ENCODE data around the gene SNX32. TPM values are rescaled to one million over a fixed set of nuclear protein-coding genes. Genes with fewer than 3 reads are reported as not detected.
A peak's percentile ranks its signal among the peaks of the same experiment; 100 is the strongest.

SNX32 gene
- total and polyA plus RNA-seq, 2 of the 13 experiments (the other 11 are each of a cell fraction or from before 2014, with no cell fraction given) = 0.09 to 0.34 TPM

DNA sequence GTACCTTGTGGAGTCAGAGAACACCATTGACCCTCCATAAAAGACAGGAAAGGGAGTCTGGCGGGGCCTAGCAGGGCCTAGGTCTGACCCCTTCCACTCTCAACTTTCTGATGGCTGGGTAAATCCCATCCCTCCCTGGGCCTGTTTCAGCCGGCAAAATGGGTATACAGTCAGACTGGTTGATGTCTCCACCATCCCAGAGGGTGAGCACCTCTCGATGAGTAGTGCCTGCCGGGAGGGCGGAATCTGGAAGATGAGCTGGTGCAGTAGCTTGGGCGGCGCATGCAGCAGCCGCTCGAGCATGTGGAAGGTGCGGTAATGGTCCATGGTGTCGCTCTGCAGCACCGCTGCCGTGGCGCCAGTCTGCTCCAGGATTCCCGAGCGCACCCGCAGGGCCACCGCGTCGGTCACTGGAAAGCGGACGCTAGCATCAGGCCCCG, 54.0 kb downstream of the SNX32 start (continued):
- no peak for TF ChIP-seq ZBTB26 (CRISPR knock-in tag; IDR thresholded peaks at IDR 0.05; ENCODE audit: borderline replicate concordance)

DNA sequence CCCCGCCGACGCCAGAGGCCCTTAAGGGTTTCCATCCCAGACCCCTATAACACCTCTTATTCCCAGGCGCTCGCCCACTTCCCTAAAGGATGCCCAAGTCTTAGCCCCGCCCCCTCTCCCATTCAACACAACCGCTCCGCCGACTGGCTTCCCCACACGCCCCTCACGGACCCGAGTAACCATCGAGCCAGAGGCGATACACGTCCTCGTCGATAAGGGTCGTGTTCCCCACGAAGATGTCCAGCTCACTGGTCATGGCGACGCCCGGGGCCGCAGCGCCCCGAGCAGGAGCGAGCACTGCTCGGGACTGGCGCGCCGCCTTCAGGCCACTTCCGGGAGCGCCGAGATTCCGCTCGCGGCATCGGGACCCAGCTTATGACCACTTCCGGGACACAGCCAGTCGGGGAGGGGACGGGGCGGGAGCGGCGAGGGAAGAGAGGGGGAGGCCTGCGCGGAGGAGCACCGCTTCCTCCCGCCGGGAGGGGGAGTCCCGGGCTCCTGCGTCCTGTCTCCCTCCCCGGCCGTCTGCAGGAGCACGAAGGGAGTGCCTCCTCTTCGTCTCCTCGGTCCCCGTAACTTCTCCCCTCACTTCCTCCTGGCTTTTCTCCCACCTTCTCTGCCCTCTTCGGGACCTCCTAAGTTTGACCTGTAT, 54.5 kb downstream of the SNX32 start, which contains the start of gene FIBP:
Gene FIBP (minus strand): TSS at position 309 of the 652 bp plus-strand sequence. CDS start 53 bp downstream, at position 256.
- ChIA-PET POLR2A (interaction anchor here (0.6 to 7.6 kb wide), 31 partner anchors 8 to 249 kb away, joined by 3 to 95 read pairs (median 5); partner anchors contain the start of genes BANF1, C11orf68, CFL1 and EFEMP2), CTCF (ENCODE audit: low intra/inter-chr PET ratio, low total read pairs) (interaction anchor here (1.1 to 6.9 kb wide), 5 partner anchors 11 to 143 kb away, joined by 3 to 63 read pairs (median 4); no protein-coding TSS in a partner anchor)
- Histone ChIP-seq H3K27me3 (ENCODE audit: control insufficient read depth in 1 of 2, insufficient read depth in 2 of 2, low read length in 2 of 2) (no peaks in the 10 kb centered on the region; a peak in 1 of 5 replicates), H3K9ac (ENCODE audit: insufficient read depth, low read depth, low read length) (peak within 1 kb of the TSS; percentile 70), H4K20me1 (ENCODE audit: insufficient read depth, low read length) (no peaks in the 10 kb centered on the region), H3K4me2 (ENCODE audit: low read depth, low read length) (peak within 1 kb of the TSS; percentile 99), H2AFZ (ENCODE audit: low read length) (peak within 1 kb of the TSS; percentile 85), H3K36me3 (replicated peaks in 1 of 2; ENCODE audit: control insufficient read depth in 1 of 2, insufficient read depth in 2 of 2, low read length in 2 of 2) (peaks cover 4 to 16% of the 10 kb centered on the region in 2 experiments; a peak in 4 of 5 replicates), H3K79me2 (ENCODE audit: insufficient read depth, low read length) (peaks cover 5% of the 10 kb centered on the region), H3K9me3 (ENCODE audit: low read length) (no peaks in the 10 kb centered on the region), H3K4me3 (replicated peaks in 1 of 3; ENCODE audit: insufficient read depth in 1 of 3, low read depth in 2 of 3, low read length in 3 of 3) (peak within 1 kb of the TSS; percentile 74 to 91 (median 87)), H3K27ac (ENCODE audit: extremely low read length, insufficient read depth, low read length) (peak within 1 kb of the TSS; percentile 58), H3K4me1 (ENCODE audit: insufficient read depth, low read length) (peaks cover 72% of the 10 kb centered on the region)
- BruUV-seq (replicated peaks) = no TSS peak
- intact Hi-C loops (cut with micrococcal nuclease; ENCODE audit: unreplicated experiment) (loop anchor here (1.0 to 5.0 kb wide), 4 partner anchors 29 to 101 kb away; partner anchors contain the start of genes CFL1 and SART1), in situ Hi-C loops (cut with HindIII; ENCODE audit: extremely low pct_ligation_motif_present, low pct_unique_long_range_greater_than_20kb) (no loop called here)
- WGBS (ENCODE audit: low lambda C conversion rate) = 1% methylated on average over 18 of the region's 57 CpGs
- peak; percentile 70 for FAIRE-seq
- peak; percentile 90 for DNase-seq (ENCODE audit: low spot score)
- ATAC-seq = peak; percentile 74
- TF ChIP-seq SP4 (CRISPR knock-in tag; IDR thresholded peaks at IDR 0.05) (peak; percentile 76), HNRNPH1 (optimal IDR thresholded peaks at IDR 0.05; ENCODE audit: low read depth, low read length) (no peak), GFI1 (CRISPR knock-in tag; IDR thresholded peaks at IDR 0.05; ENCODE audit: borderline replicate concordance) (0 out of 2 replicates have a peak, but pooled peaks have one; percentile 68), ARID2 (CRISPR knock-in tag; IDR thresholded peaks at IDR 0.05; ENCODE audit: borderline replicate concordance) (peak; percentile 63; the same call in 1 of the 2 replicates), MYC (CRISPR knock-in tag; IDR thresholded peaks at IDR 0.05; ENCODE audit: borderline replicate concordance) (peak; percentile 71), NRL (CRISPR knock-in tag; IDR thresholded peaks at IDR 0.05; ENCODE audit: borderline replicate concordance) (peak; percentile 29; the same call in 1 of the 2 replicates), YEATS4 (CRISPR knock-in tag; IDR thresholded peaks at IDR 0.05; ENCODE audit: borderline replicate concordance) (peak; percentile 85; the same call in 1 of the 2 replicates), PHF21A (CRISPR knock-in tag; IDR thresholded peaks at IDR 0.05) (no peak; the same call in 1 of the 2 replicates), CBX5 (CRISPR knock-in tag; IDR thresholded peaks at IDR 0.05; ENCODE audit: borderline replicate concordance) (peak; percentile 35; the same call in 1 of the 2 replicates), DPF2 (CRISPR knock-in tag; IDR thresholded peaks at IDR 0.05; ENCODE audit: borderline replicate concordance, low read depth) (no peak), ZNF224 (CRISPR knock-in tag; IDR thresholded peaks at IDR 0.05) (peak; percentile 61; the same call in 1 of the 2 replicates), SNRNP70 (IDR thresholded peaks at IDR 0.05; ENCODE audit: low read depth, low read length) (no peak), ZNF747 (CRISPR knock-in tag; IDR thresholded peaks at IDR 0.05; ENCODE audit: borderline replicate concordance) (0 out of 2 replicates have a peak, but pooled peaks have one; percentile 36), MBD4 (IDR thresholded peaks at IDR 0.05; ENCODE audit: borderline replicate concordance, low read length) (no peak), ZFP62 (CRISPR knock-in tag; IDR thresholded peaks at IDR 0.05) (0 out of 2 replicates have a peak, but pooled peaks have one; percentile 37)
- TF ChIP-seq, protein P1, sequence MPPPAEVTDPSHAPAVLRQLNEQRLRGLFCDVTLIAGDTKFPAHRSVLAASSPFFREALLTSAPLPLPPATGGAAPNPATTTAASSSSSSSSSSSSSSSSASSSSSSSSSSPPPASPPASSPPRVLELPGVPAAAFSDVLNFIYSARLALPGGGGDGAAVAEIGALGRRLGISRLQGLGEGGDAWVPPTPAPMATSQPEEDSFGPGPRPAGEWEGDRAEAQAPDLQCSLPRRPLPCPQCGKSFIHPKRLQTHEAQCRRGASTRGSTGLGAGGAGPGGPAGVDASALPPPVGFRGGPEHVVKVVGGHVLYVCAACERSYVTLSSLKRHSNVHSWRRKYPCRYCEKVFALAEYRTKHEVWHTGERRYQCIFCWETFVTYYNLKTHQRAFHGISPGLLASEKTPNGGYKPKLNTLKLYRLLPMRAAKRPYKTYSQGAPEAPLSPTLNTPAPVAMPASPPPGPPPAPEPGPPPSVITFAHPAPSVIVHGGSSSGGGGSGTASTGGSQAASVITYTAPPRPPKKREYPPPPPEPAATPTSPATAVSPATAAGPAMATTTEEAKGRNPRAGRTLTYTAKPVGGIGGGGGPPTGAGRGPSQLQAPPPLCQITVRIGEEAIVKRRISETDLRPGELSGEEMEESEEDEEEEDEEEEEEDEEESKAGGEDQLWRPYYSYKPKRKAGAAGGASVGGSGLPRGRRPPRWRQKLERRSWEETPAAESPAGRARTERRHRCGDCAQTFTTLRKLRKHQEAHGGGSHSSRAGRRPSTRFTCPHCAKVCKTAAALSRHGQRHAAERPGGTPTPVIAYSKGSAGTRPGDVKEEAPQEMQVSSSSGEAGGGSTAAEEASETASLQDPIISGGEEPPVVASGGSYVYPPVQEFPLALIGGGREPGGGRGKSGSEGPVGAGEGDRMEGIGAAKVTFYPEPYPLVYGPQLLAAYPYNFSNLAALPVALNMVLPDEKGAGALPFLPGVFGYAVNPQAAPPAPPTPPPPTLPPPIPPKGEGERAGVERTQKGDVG (CRISPR knock-in tag; IDR thresholded peaks at IDR 0.05; ENCODE audit: borderline replicate concordance) = 0 out of 2 replicates have a peak, but pooled peaks have one; percentile 35
